Hepatocyte (in vitro differentiated cells): ENCODE data around the gene SST.

Experiments
- EZH2 ChIP-seq: fragments of 200-600 bp; sonication (generic); IDR thresholded peaks from 2 replicates; pipeline ENCODE4 v1.6.1; 2016; ENCODE audit warnings: antibody characterized with exemption, mild to moderate bottlenecking, borderline replicate concordance
- TF ChIP-seq, protein P1 (sequence below): fragments of 200-600 bp; sonication (generic); IDR thresholded peaks from 2 replicates; pipeline ENCODE4 v1.5.1; 2016; ENCODE audit warnings: antibody characterized with exemption, mild to moderate bottlenecking; ENCODE audit not compliant: poor library complexity

DNA sequence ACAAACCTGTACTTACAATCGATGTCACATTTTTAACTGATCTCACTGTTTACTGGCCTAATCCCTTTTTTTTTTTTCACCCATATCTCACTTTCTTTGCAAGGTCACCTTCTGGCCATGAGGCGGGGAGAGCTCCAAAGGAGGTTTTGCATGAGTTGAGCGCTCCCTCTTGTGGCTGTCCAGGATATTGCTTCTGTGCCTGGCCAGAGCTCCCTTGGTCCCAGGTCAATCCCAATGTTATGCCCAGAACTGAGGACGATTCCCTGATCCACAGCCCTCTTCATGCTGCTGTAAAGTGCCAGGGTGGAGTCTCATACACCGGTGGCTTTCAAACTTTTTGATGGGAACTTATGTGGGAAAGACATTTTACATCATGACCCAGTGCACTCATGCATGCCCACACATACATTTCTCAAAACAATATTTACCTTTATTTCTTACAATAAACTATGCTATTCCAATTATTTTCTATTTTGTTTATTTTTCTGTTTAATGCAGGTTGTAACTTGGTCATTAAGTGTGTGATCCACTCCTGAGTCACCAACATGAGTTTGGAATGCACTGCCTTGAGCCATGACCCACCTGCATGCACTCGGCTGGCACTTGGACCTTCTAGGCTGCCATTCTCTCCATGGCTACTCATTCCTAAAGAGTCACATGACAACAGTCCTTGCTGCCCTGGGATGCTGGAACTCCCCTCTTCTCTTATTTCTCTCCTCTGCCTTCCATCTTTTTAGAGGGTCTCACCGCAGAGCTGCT is 9.6 kb upstream of the SST start:
- TF ChIP-seq, protein P1, sequence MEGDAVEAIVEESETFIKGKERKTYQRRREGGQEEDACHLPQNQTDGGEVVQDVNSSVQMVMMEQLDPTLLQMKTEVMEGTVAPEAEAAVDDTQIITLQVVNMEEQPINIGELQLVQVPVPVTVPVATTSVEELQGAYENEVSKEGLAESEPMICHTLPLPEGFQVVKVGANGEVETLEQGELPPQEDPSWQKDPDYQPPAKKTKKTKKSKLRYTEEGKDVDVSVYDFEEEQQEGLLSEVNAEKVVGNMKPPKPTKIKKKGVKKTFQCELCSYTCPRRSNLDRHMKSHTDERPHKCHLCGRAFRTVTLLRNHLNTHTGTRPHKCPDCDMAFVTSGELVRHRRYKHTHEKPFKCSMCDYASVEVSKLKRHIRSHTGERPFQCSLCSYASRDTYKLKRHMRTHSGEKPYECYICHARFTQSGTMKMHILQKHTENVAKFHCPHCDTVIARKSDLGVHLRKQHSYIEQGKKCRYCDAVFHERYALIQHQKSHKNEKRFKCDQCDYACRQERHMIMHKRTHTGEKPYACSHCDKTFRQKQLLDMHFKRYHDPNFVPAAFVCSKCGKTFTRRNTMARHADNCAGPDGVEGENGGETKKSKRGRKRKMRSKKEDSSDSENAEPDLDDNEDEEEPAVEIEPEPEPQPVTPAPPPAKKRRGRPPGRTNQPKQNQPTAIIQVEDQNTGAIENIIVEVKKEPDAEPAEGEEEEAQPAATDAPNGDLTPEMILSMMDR, result peak; percentile 88
- TF ChIP-seq EZH2, result no peak
